Keratinocyte (primary cell): ENCODE measurements around the gene IGF1R. TPM values are rescaled to one million over a fixed set of nuclear protein-coding genes. Genes with fewer than 3 reads are reported as not detected.

Source experiments
- DNase-seq: peaks from one replicate; pipeline ENCODE4 v3.0.0-alpha.2; 2011; ENCODE audit warnings: low read depth, missing footprints, low spot score
- FAIRE-seq: peaks from 2 replicates; lab custom pipeline; 2011; peaks lifted over from hg19 to GRCh38; lab: Jason Lieb, UNC
- H2AFZ ChIP-seq: 2 replicates; pipeline ENCODE4 v1.6.0; 2012; ENCODE audit warnings: low read length, control low read depth, inconsistent platforms; ENCODE audit not compliant: control insufficient read depth
- H3K27ac ChIP-seq: 2 replicates; pipeline ENCODE4 v1.5.1; 2011; ENCODE audit warnings: low read length; ENCODE audit not compliant: control insufficient read depth, insufficient read depth
- H3K27me3 ChIP-seq: 3 replicates; pipeline ENCODE4 v1.6.0; 2011; ENCODE audit warnings: low read length; ENCODE audit not compliant: control insufficient read depth, insufficient read depth; ENCODE audit errors: extremely low read depth
- H3K36me3 ChIP-seq, 2 experiments: 2 replicates in 1 of 2; 3 replicates in 1 of 2; pipeline ENCODE4 v1.5.1; 2011; ENCODE audit warnings: low read length in 2 of 2, mild to moderate bottlenecking in 1 of 2; ENCODE audit not compliant: control insufficient read depth in 2 of 2, insufficient read depth in 2 of 2; ENCODE audit errors: extremely low read depth in 1 of 2
- H3K4me1 ChIP-seq: 3 replicates; pipeline ENCODE4 v1.5.1; 2011; ENCODE audit warnings: low read length; ENCODE audit not compliant: control insufficient read depth, insufficient read depth; ENCODE audit errors: extremely low read depth
- H3K4me2 ChIP-seq: 3 replicates; pipeline ENCODE4 v1.6.0; 2011; ENCODE audit warnings: low read depth, low read length; ENCODE audit not compliant: control insufficient read depth, insufficient read depth; ENCODE audit errors: extremely low read depth
- H3K4me3 ChIP-seq, 3 experiments: fragments of 200-600 bp in 1 of 3; sonication (generic) in 1 of 3; 2 replicates in 2 of 3; 3 replicates in 1 of 3; pipeline ENCODE4 v1.5.1; 2011 to 2016; ENCODE audit warnings: low read length in 3 of 3, mild to moderate bottlenecking in 3 of 3, control low read depth in 2 of 3, inconsistent platforms in 1 of 3, low read depth in 1 of 3, mixed read lengths in 1 of 3, mixed run types in 1 of 3, moderate library complexity in 1 of 3; ENCODE audit not compliant: control insufficient read depth in 2 of 3, insufficient read depth in 2 of 3; ENCODE audit errors: extremely low read depth in 1 of 3
- H3K79me2 ChIP-seq: 2 replicates; pipeline ENCODE4 v1.6.0; 2012; ENCODE audit warnings: low read length; ENCODE audit not compliant: control insufficient read depth, insufficient read depth
- H3K9ac ChIP-seq: 3 replicates; pipeline ENCODE4 v1.6.0; 2011; ENCODE audit warnings: low read length; ENCODE audit not compliant: control insufficient read depth, insufficient read depth; ENCODE audit errors: extremely low read depth
- H3K9me1 ChIP-seq: 3 replicates; pipeline ENCODE4 v1.6.0; 2011; ENCODE audit warnings: low read length; ENCODE audit not compliant: control insufficient read depth, insufficient read depth; ENCODE audit errors: extremely low read depth
- H3K9me3 ChIP-seq: 2 replicates; pipeline ENCODE4 v1.5.1; 2012; ENCODE audit warnings: low read depth, low read length; ENCODE audit not compliant: control insufficient read depth
- H4K20me1 ChIP-seq: 3 replicates; pipeline ENCODE4 v1.6.0; 2011; ENCODE audit warnings: low read length; ENCODE audit not compliant: control insufficient read depth, insufficient read depth; ENCODE audit errors: extremely low read depth
- EZH2 ChIP-seq: IDR thresholded peaks from one replicate; pipeline ENCODE4 v1.6.1; 2012; ENCODE audit warnings: inconsistent platforms, mild to moderate bottlenecking, low read length, moderate library complexity
- dilution Hi-C: fragments of 300-500 bp; cut with MboI; formaldehyde crosslinking; loops from one replicate; pipeline ENCODE4 v1.7.0; 2020; ENCODE audit warnings: low sequenced_read_pairs; ENCODE audit not compliant: extremely low pct_ligation_motif_present
- polyA plus RNA-seq, 5 experiments: library from polyadenylated mRNA; depleted of rRNA in 3 of 5; stranded (reverse) in 3 of 5; stranded (forward) in 1 of 5; unstranded in 1 of 5; fragments of >200 nt; gene quantifications; 1 replicate in 1 of 5; 2 replicates in 3 of 5; 3 replicates in 1 of 5; pipeline versions ENCODE4 v1.2.1 to v1.2.3, GENCODE V29; 2011 to 2012; ENCODE audit warnings: missing spikeins in 2 of 5, low read depth in 1 of 5, low replicate concordance in 1 of 5
- TF ChIP-seq, protein P1 (sequence below), 3 experiments: IDR thresholded peaks in 1 of 3; conservative IDR thresholded peaks in 1 of 3; optimal IDR thresholded peaks in 1 of 3; 2 replicates in 2 of 3; 3 replicates in 1 of 3; pipeline versions ENCODE3 to v1.5.1; 2011; ENCODE audit warnings: low read length in 3 of 3, mild to moderate bottlenecking in 3 of 3, moderate library complexity in 2 of 3, control low read depth in 1 of 3, inconsistent platforms in 1 of 3; ENCODE audit not compliant: insufficient read depth in 2 of 3; ENCODE audit errors: extremely low read depth in 1 of 3

Gene IGF1R
- polyA plus RNA-seq, 1 donor (not counting 4 experiments of a cell fraction or from before 2014, with no cell fraction given): 14.5 TPM

DNA sequence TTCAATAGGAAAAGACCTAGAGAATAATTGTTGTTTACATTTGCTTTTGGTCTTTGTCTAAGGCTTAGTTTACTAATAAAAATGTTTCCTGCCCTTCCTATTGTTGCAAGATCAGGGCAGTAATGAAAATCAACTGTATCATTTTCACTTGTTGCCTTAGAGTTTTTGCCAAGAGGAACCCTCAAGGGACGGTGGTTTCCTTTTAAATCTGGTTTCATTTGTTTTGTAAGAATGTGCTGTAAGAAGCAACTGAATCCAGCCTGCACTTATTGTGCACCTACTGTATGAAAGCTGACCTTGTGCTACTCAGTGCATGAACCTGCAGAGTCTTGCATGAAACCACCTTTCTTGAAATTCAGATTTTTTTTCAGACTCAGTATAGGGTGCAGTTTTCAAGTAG is 5.3 kb downstream of the IGF1R start:
- dilution Hi-C loops: no loop called here
- H3K27me3 ChIP-seq: no peaks in the 10 kb centered on the region
- no peak overlapping the region for H3K9ac ChIP-seq
- H3K79me2 ChIP-seq: peaks cover 98% of the 10 kb centered on the region
- no peak for TF ChIP-seq EZH2
- TF ChIP-seq, protein P1, sequence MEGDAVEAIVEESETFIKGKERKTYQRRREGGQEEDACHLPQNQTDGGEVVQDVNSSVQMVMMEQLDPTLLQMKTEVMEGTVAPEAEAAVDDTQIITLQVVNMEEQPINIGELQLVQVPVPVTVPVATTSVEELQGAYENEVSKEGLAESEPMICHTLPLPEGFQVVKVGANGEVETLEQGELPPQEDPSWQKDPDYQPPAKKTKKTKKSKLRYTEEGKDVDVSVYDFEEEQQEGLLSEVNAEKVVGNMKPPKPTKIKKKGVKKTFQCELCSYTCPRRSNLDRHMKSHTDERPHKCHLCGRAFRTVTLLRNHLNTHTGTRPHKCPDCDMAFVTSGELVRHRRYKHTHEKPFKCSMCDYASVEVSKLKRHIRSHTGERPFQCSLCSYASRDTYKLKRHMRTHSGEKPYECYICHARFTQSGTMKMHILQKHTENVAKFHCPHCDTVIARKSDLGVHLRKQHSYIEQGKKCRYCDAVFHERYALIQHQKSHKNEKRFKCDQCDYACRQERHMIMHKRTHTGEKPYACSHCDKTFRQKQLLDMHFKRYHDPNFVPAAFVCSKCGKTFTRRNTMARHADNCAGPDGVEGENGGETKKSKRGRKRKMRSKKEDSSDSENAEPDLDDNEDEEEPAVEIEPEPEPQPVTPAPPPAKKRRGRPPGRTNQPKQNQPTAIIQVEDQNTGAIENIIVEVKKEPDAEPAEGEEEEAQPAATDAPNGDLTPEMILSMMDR (optimal IDR thresholded peaks at IDR 0.05 in 1 of 3, IDR thresholded peaks at IDR 0.05 in 1 of 3, conservative IDR thresholded peaks at IDR 0.05 in 1 of 3; ENCODE audit: extremely low read depth in 1 of 3, insufficient read depth in 2 of 3, low read length in 3 of 3): no peak
- H3K27ac ChIP-seq: no peak overlapping the region
- no peak overlapping the region for H3K4me3 ChIP-seq
- no peaks in the 10 kb centered on the region for H3K9me1 ChIP-seq
- H2AFZ ChIP-seq: no peak overlapping the region
- DNase-seq (no peak), FAIRE-seq (no peak)
- no peaks in the 10 kb centered on the region for H3K36me3 ChIP-seq
- H3K4me1 ChIP-seq: peaks cover 41% of the 10 kb centered on the region
- no peak overlapping the region for H3K4me2 ChIP-seq
- no peaks in the 10 kb centered on the region for H3K9me3 ChIP-seq
- H4K20me1 ChIP-seq: no peaks in the 10 kb centered on the region

DNA sequence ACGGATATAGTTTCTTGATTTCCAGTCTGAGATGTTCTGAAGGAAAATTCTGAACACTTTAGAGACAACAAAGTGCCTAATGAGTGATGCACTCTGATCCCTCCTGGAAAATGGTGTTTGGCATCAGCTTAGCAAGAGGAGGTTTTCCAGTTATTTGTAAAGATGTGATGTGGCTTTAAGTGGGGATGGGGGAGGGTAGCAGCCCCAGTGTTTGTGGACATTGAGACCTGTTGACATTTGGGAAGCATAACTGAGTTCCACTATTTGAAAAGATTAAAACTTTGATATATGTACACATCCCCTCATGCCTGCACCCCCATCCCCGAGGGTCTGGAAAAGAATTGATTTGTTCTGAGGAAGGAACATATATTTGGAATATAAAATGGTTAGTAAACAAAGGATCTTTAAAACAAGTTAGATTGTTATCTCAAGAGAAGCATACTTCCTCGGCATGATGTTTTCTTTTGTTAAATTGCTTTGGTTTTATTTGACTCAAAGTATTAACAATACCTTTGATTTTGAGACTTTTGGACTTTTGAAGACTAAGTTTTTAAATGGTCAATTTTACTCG is 6.5 kb downstream of the IGF1R start:
- no peak overlapping the region for H3K4me2 ChIP-seq
- dilution Hi-C loops: no loop called here
- peaks cover 99% of the 10 kb centered on the region for H3K79me2 ChIP-seq
- no peak overlapping the region for H3K27ac ChIP-seq
- DNase-seq: no peak
- no peak overlapping the region for H3K9ac ChIP-seq
- H3K9me1 ChIP-seq: no peaks in the 10 kb centered on the region
- FAIRE-seq: no peak
- no peak overlapping the region for H2AFZ ChIP-seq
- no peak overlapping the region for H3K4me3 ChIP-seq
- no peaks in the 10 kb centered on the region for H4K20me1 ChIP-seq
- no peak for TF ChIP-seq EZH2
- TF ChIP-seq, protein P1 (optimal IDR thresholded peaks at IDR 0.05 in 1 of 3, IDR thresholded peaks at IDR 0.05 in 1 of 3, conservative IDR thresholded peaks at IDR 0.05 in 1 of 3; ENCODE audit: extremely low read depth in 1 of 3, insufficient read depth in 2 of 3, low read length in 3 of 3): no peak
- no peaks in the 10 kb centered on the region for H3K27me3 ChIP-seq
- no peaks in the 10 kb centered on the region for H3K36me3 ChIP-seq
- H3K9me3 ChIP-seq: no peaks in the 10 kb centered on the region
- peaks cover 48% of the 10 kb centered on the region for H3K4me1 ChIP-seq
